Measurements from ENCODE around the gene FAM107B.
"Not testable (repeated sequence)": the region's sequence is repeated elsewhere in the genome, so short reads cannot be mapped to it uniquely, and the experiment has no call there.

FAM107B gene

GRCh38 chr10:14774797-14775196, at the start of gene FAM107B:
FAM107B (minus strand) TSS chr10:14774897; CDS start chr10:14774663, 234 bp downstream.
- DNase-seq (ENCODE audit: low read depth) = no peak

GRCh38 chr10:14823966-14824365, 49.3 kb upstream of the FAM107B start:
- DNase-seq (ENCODE audit: low read depth) = no peak

GRCh38 chr10:14822879-14823755, 48.4 kb upstream of the FAM107B start:
- no peak for DNase-seq (ENCODE audit: low read depth)

- no peak for DNase-seq (ENCODE audit: low read depth)
Observed at GRCh38 chr10:14821635-14822375, 47.1 kb upstream of the FAM107B start.

GRCh38 chr10:14820775-14821154, 46.1 kb upstream of the FAM107B start:
- DNase-seq (ENCODE audit: low read depth) = no peak

- peak; percentile 93 for DNase-seq (ENCODE audit: low read depth)
Observed at GRCh38 chr10:14820010-14820774, 45.5 kb upstream of the FAM107B start.

- not testable (repeated sequence) for DNase-seq (ENCODE audit: low read depth)
Observed at GRCh38 chr10:14816717-14817116, 42.0 kb upstream of the FAM107B start.

GRCh38 chr10:14815681-14816080, 41.0 kb upstream of the FAM107B start:
- no peak for DNase-seq (ENCODE audit: low read depth)

GRCh38 chr10:14812271-14812670, 37.6 kb upstream of the FAM107B start:
- DNase-seq (ENCODE audit: low read depth) = no peak

GRCh38 chr10:14810969-14811953, 36.6 kb upstream of the FAM107B start:
- no peak for DNase-seq (ENCODE audit: low read depth)

GRCh38 chr10:14806318-14806717, 31.6 kb upstream of the FAM107B start:
- DNase-seq (ENCODE audit: low read depth) = no peak

GRCh38 chr10:14803827-14804226, 29.1 kb upstream of the FAM107B start:
- DNase-seq (ENCODE audit: low read depth) = no peak

GRCh38 chr10:14801723-14802122, 27.0 kb upstream of the FAM107B start:
- no peak for DNase-seq (ENCODE audit: low read depth)

- DNase-seq (ENCODE audit: low read depth) = no peak
Observed at GRCh38 chr10:14800397-14800796, 25.7 kb upstream of the FAM107B start.

GRCh38 chr10:14798636-14799035, 23.9 kb upstream of the FAM107B start:
- no peak for DNase-seq (ENCODE audit: low read depth)

GRCh38 chr10:14787938-14788337, 13.2 kb upstream of the FAM107B start:
- no peak for DNase-seq (ENCODE audit: low read depth)

GRCh38 chr10:14784459-14785055, 9.9 kb upstream of the FAM107B start:
- DNase-seq (ENCODE audit: low read depth) = no peak

GRCh38 chr10:14782691-14783363, 8.1 kb upstream of the FAM107B start:
- no peak for DNase-seq (ENCODE audit: low read depth)

- no peak for DNase-seq (ENCODE audit: low read depth)
Observed at GRCh38 chr10:14781763-14782162, 7.1 kb upstream of the FAM107B start.

- DNase-seq (ENCODE audit: low read depth) = peak; percentile 54
Observed at GRCh38 chr10:14779001-14779651, 4.4 kb upstream of the FAM107B start.

Data from stromal cell of bone marrow (primary cell).